Measurements from ENCODE around the gene KIAA1217.

Gene KIAA1217

DNA sequence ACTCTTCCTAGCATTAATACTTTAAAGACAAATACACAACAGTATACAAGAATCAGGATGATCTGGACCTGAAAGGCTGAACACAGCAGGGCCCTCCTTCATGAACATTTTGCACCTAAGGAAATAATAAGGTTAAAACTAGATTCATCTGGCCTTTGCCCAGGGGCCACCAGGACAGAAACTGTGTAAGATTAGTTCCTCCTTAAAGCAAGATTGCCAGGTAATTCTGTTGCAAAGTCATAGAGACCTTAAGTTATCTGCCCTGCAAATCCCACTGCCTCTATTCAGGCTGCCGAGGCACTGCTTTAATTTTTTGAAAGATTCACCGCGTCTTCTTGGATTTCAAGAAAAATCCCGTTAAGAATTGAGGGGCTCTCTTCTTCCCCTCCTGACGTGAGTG, 1.6 kb upstream of the KIAA1217 start:
- Histone ChIP-seq H2AFZ (ENCODE audit: low read depth, low read length, severe bottlenecking) (no peak overlapping the region), H3K4me2 (ENCODE audit: low read depth, low read length, poor library complexity, severe bottlenecking) (no peak overlapping the region)

DNA sequence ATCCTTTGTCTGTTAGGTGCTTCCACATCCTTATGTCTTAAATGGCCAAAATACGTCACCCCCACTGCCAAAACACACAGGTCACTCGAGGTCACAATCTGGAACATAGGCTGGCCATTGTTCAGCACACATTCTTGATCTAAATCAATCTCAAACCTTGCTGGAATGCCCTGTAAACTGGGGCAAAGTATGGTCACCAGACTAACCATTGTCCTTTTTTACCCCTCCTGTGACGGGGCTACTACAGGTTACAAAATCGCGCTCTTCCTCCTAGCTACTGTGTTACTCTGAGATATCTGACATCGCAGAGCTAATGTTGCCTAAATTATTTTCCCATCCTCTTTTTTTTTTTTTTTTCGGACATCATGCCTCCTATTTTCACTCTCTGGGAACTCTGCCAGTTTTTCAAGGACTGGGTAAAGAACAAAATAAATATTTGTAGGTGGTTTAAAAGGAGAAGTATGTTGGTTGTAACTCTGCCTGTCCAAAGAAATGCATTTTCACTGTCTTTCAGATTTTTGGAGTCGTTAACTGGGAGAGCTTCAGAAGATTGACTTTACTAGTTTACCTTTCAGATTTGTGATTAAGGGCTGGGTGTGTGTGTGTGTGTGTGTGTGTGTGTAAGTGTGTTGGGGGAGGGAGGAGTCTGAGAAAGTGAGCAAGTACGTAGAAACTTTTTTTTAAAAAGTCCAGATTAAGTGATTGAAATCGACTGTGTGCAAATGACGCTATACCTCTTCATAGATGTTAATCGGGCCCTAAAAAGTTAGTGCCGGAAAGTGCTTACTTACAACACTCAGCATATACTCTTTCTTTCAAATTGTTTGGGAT, 942 bp upstream of the KIAA1217 start:
- H3K27me3 ChIP-seq (ENCODE audit: low read length): no peaks in the 10 kb centered on the region
- H3K79me2 ChIP-seq (ENCODE audit: insufficient read depth, low read length): no peaks in the 10 kb centered on the region
- no peak for TF ChIP-seq EZH2phosphoT487 (conservative IDR thresholded peaks at IDR 0.05; ENCODE audit: low read length)
- no peaks in the 10 kb centered on the region for H3F3A ChIP-seq (ENCODE audit: insufficient read depth)
- no peak overlapping the region for H3K4me3 ChIP-seq (ENCODE audit: insufficient read depth, low read length, poor library complexity, severe bottlenecking)
- H3K9me3 ChIP-seq (ENCODE audit: insufficient read depth, low read length): no peaks in the 10 kb centered on the region
- no peak overlapping the region for H3K9ac ChIP-seq (ENCODE audit: low read length)
- no peak overlapping the region for H3K27ac ChIP-seq (ENCODE audit: low read depth, low read length)
- H2AFZ ChIP-seq (ENCODE audit: low read depth, low read length, severe bottlenecking): no peak overlapping the region
- no peaks in the 10 kb centered on the region for H3K9me2 ChIP-seq (replicated peaks; ENCODE audit: insufficient read depth, low read length)
- H3K36me3 ChIP-seq (ENCODE audit: low read length): no peaks in the 10 kb centered on the region
- no peak overlapping the region for H3K4me2 ChIP-seq (ENCODE audit: low read depth, low read length, poor library complexity, severe bottlenecking)
- no peaks in the 10 kb centered on the region for H4K20me1 ChIP-seq (ENCODE audit: low read depth, low read length)

More for the DNA sequence above, 1.6 kb upstream of the KIAA1217 start:
- Histone ChIP-seq H3K36me3 (ENCODE audit: low read length) (no peaks in the 10 kb centered on the region), H3F3A (ENCODE audit: insufficient read depth) (no peaks in the 10 kb centered on the region), H4K20me1 (ENCODE audit: low read depth, low read length) (no peaks in the 10 kb centered on the region), H3K27me3 (ENCODE audit: low read length) (no peaks in the 10 kb centered on the region), H3K9me3 (ENCODE audit: insufficient read depth, low read length) (no peaks in the 10 kb centered on the region), H3K4me3 (ENCODE audit: insufficient read depth, low read length, poor library complexity, severe bottlenecking) (no peak overlapping the region), H3K9ac (ENCODE audit: low read length) (no peak overlapping the region), H3K79me2 (ENCODE audit: insufficient read depth, low read length) (no peaks in the 10 kb centered on the region), H3K9me2 (replicated peaks; ENCODE audit: insufficient read depth, low read length) (no peaks in the 10 kb centered on the region), H3K27ac (ENCODE audit: low read depth, low read length) (no peak overlapping the region)
- TF ChIP-seq, protein P1, sequence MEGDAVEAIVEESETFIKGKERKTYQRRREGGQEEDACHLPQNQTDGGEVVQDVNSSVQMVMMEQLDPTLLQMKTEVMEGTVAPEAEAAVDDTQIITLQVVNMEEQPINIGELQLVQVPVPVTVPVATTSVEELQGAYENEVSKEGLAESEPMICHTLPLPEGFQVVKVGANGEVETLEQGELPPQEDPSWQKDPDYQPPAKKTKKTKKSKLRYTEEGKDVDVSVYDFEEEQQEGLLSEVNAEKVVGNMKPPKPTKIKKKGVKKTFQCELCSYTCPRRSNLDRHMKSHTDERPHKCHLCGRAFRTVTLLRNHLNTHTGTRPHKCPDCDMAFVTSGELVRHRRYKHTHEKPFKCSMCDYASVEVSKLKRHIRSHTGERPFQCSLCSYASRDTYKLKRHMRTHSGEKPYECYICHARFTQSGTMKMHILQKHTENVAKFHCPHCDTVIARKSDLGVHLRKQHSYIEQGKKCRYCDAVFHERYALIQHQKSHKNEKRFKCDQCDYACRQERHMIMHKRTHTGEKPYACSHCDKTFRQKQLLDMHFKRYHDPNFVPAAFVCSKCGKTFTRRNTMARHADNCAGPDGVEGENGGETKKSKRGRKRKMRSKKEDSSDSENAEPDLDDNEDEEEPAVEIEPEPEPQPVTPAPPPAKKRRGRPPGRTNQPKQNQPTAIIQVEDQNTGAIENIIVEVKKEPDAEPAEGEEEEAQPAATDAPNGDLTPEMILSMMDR (IDR thresholded peaks at IDR 0.05; ENCODE audit: insufficient read depth, low read length, poor library complexity, severe bottlenecking): no peak
- no peak for TF ChIP-seq EZH2phosphoT487 (conservative IDR thresholded peaks at IDR 0.05; ENCODE audit: low read length)

DNA sequence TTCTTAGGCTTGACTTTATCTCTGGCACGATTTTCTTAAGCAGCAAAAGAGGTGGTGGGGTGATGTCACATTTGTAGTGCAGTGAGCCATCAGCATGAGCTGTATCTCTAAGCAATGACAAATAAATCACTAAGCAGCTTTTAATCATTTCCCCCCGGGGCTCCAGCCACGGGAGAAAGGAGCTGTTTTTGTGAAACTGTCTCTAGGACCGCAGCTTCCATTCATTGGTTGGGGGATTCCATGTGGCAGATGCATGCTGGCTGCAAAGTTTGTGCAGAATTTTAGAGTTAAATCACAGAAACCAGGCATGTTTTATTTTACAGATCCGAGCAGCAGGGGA, 464 bp downstream of the KIAA1217 start:
- H3K36me3 ChIP-seq (ENCODE audit: low read length): no peaks in the 10 kb centered on the region
- H3K9me3 ChIP-seq (ENCODE audit: insufficient read depth, low read length): no peaks in the 10 kb centered on the region
- no peak overlapping the region for H3K4me3 ChIP-seq (ENCODE audit: insufficient read depth, low read length, poor library complexity, severe bottlenecking)
- no peaks in the 10 kb centered on the region for H3K79me2 ChIP-seq (ENCODE audit: insufficient read depth, low read length)
- no peak overlapping the region for H3K9ac ChIP-seq (ENCODE audit: low read length)
- no peak for TF ChIP-seq EZH2phosphoT487 (conservative IDR thresholded peaks at IDR 0.05; ENCODE audit: low read length)
- TF ChIP-seq, protein P1 (IDR thresholded peaks at IDR 0.05; ENCODE audit: insufficient read depth, low read length, poor library complexity, severe bottlenecking): no peak
- no peaks in the 10 kb centered on the region for H4K20me1 ChIP-seq (ENCODE audit: low read depth, low read length)
- H3K4me2 ChIP-seq (ENCODE audit: low read depth, low read length, poor library complexity, severe bottlenecking): no peak overlapping the region
- H2AFZ ChIP-seq (ENCODE audit: low read depth, low read length, severe bottlenecking): no peak overlapping the region
- H3F3A ChIP-seq (ENCODE audit: insufficient read depth): no peaks in the 10 kb centered on the region
- no peaks in the 10 kb centered on the region for H3K9me2 ChIP-seq (replicated peaks; ENCODE audit: insufficient read depth, low read length)
- H3K27me3 ChIP-seq (ENCODE audit: low read length): no peaks in the 10 kb centered on the region
- H3K27ac ChIP-seq (ENCODE audit: low read depth, low read length): no peak overlapping the region

DNA sequence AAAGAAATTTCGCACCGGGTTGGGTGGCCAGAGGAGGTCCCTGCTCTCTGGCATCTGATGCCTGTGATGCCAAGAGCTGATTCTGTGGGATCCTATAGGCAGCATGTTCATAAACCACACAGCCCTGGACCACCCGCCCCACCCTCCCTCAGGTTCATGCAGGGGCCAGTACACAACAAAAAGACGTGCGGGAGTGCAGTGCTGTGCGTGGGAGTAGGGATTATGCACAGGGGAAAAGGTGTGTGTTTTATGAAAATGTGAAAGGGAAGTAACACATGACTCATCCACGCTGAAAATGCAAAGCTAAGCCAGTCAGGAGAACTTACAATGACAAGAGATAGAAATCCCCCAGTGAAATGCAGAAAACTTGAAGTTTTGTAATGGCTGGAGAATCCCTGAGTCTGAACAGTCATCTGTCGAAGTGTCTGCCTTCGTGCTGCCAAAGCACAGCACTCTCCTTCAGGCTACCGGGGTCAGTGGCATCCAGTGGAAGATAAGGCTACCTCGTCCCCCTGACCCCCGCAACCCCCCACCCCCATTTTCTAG, 1.1 kb downstream of the KIAA1217 start:
- H3K4me2 ChIP-seq (ENCODE audit: low read depth, low read length, poor library complexity, severe bottlenecking): no peak overlapping the region
- no peaks in the 10 kb centered on the region for H3F3A ChIP-seq (ENCODE audit: insufficient read depth)
- no peaks in the 10 kb centered on the region for H3K36me3 ChIP-seq (ENCODE audit: low read length)
- H3K9ac ChIP-seq (ENCODE audit: low read length): no peak overlapping the region
- H3K27ac ChIP-seq (ENCODE audit: low read depth, low read length): no peak overlapping the region
- H3K27me3 ChIP-seq (ENCODE audit: low read length): no peaks in the 10 kb centered on the region
- TF ChIP-seq, protein P1 (IDR thresholded peaks at IDR 0.05; ENCODE audit: insufficient read depth, low read length, poor library complexity, severe bottlenecking): no peak
- no peak for TF ChIP-seq EZH2phosphoT487 (conservative IDR thresholded peaks at IDR 0.05; ENCODE audit: low read length)
- H3K4me3 ChIP-seq (ENCODE audit: insufficient read depth, low read length, poor library complexity, severe bottlenecking): no peak overlapping the region
- H3K79me2 ChIP-seq (ENCODE audit: insufficient read depth, low read length): no peaks in the 10 kb centered on the region
- no peaks in the 10 kb centered on the region for H3K9me3 ChIP-seq (ENCODE audit: insufficient read depth, low read length)
- H4K20me1 ChIP-seq (ENCODE audit: low read depth, low read length): no peaks in the 10 kb centered on the region
- no peak overlapping the region for H2AFZ ChIP-seq (ENCODE audit: low read depth, low read length, severe bottlenecking)
- H3K9me2 ChIP-seq (replicated peaks; ENCODE audit: insufficient read depth, low read length): no peaks in the 10 kb centered on the region
